Stimulated activated CD4-positive, alpha-beta T cell treated with anti-CD3 and anti-CD28 coated beads, Interleukin-4, amount 100 ng/mL, for 24 hours (primary cell): ENCODE results near the gene DDIT4L.
A peak's percentile ranks its signal among the peaks of the same experiment; 100 is the strongest.
"Not testable (repeated sequence)": the region's sequence is repeated elsewhere in the genome, so short reads cannot be mapped to it uniquely, and the experiment has no call there.

Experiments used
- DNase-seq: peaks from one replicate; pipeline ENCODE4 v3.0.0-alpha.2; 2020

Gene DDIT4L

GRCh38 chr4:100189820-100190642 is at the start of gene DDIT4L:
Gene DDIT4L (minus strand): TSS chr4:100190468. CDS start chr4:100189983, 485 bp downstream.
- peak; percentile 4 for DNase-seq

GRCh38 chr4:100240008-100240407 is 49.7 kb upstream of the DDIT4L start:
- no peak for DNase-seq

- DNase-seq, result no peak
Measured at GRCh38 chr4:100224721-100225120, 34.5 kb upstream of the DDIT4L start.

GRCh38 chr4:100224160-100224559 is 33.9 kb upstream of the DDIT4L start:
- no peak for DNase-seq

GRCh38 chr4:100208964-100209363 is 18.7 kb upstream of the DDIT4L start:
- no peak for DNase-seq

- no peak for DNase-seq
Measured at GRCh38 chr4:100208459-100208858, 18.2 kb upstream of the DDIT4L start.

- DNase-seq, result no peak
Measured at GRCh38 chr4:100206850-100207249, 16.6 kb upstream of the DDIT4L start.

GRCh38 chr4:100198061-100198460 is 7.8 kb upstream of the DDIT4L start:
- DNase-seq, result no peak

GRCh38 chr4:100196388-100197071 is 6.3 kb upstream of the DDIT4L start:
- not testable (repeated sequence) for DNase-seq

GRCh38 chr4:100190643-100191600 is 654 bp upstream of the DDIT4L start:
- DNase-seq, result no peak

- DNase-seq, result no peak
Measured at GRCh38 chr4:100188829-100189228, 1.4 kb downstream of the DDIT4L start.

GRCh38 chr4:100187781-100188180 is 2.5 kb downstream of the DDIT4L start:
- DNase-seq, result no peak

- DNase-seq, result no peak
Measured at GRCh38 chr4:100184787-100185186, 5.5 kb downstream of the DDIT4L start.

GRCh38 chr4:100177855-100178254 is 12.4 kb downstream of the DDIT4L start:
- DNase-seq, result no peak

- no peak for DNase-seq
Measured at GRCh38 chr4:100177126-100177525, 13.1 kb downstream of the DDIT4L start.

- no peak for DNase-seq
Measured at GRCh38 chr4:100175858-100176257, 14.4 kb downstream of the DDIT4L start.

GRCh38 chr4:100174985-100175383 is 15.3 kb downstream of the DDIT4L start:
- no peak for DNase-seq

GRCh38 chr4:100170986-100171385 is 19.3 kb downstream of the DDIT4L start:
- DNase-seq, result no peak

- no peak for DNase-seq
Measured at GRCh38 chr4:100169491-100170485, 20.5 kb downstream of the DDIT4L start.

GRCh38 chr4:100168521-100168920 is 21.7 kb downstream of the DDIT4L start:
- no peak for DNase-seq

- no peak for DNase-seq
Measured at GRCh38 chr4:100166297-100167039, 23.8 kb downstream of the DDIT4L start.
